Type B pancreatic cell (in vitro differentiated cells): Measurements from ENCODE around the gene AFP. TPM values are rescaled to one million over a fixed set of nuclear protein-coding genes. Genes with fewer than 3 reads are reported as not detected.

Source experiments
- DNase-seq: peaks from one replicate; pipeline ENCODE4 v3.0.0; 2021; ENCODE audit warnings: mixed read lengths; ENCODE audit not compliant: unreplicated experiment; ENCODE audit errors: extremely low spot score
- H3K27ac Mint-ChIP-seq: 2 replicates; pipeline ENCODE4 v1.8.0; 2021; ENCODE audit warnings: mild to moderate bottlenecking, mixed read lengths
- H3K27me3 Mint-ChIP-seq: 2 replicates; pipeline ENCODE4 v1.8.0; 2021; ENCODE audit warnings: mixed read lengths
- H3K36me3 Mint-ChIP-seq: 2 replicates; pipeline ENCODE4 v1.8.0; 2021; ENCODE audit warnings: mixed read lengths
- H3K4me1 Mint-ChIP-seq: one replicate; pipeline ENCODE4 v1.8.0; 2021; ENCODE audit warnings: mixed read lengths; ENCODE audit not compliant: unreplicated experiment
- H3K4me3 Mint-ChIP-seq: 2 replicates; pipeline ENCODE4 v1.8.0; 2021; ENCODE audit warnings: mild to moderate bottlenecking, mixed read lengths
- H3K9me3 Mint-ChIP-seq: 2 replicates; pipeline ENCODE4 v1.8.0; 2021; ENCODE audit warnings: mixed read lengths
- total RNA-seq: library from RNA; stranded (reverse); gene quantifications from 2 replicates; pipeline ENCODE4 v1.2.1, GENCODE V29; 2021; ENCODE audit warnings: low replicate concordance
- TF ChIP-seq, protein P1 (sequence below): fragments of 200-600 bp; sonication (generic); conservative IDR thresholded peaks from 2 replicates; pipeline ENCODE4 v1.5.0; 2021; ENCODE audit warnings: antibody characterized with exemption, mild to moderate bottlenecking

Gene AFP
- total RNA-seq, 1 donor from 2014 or later = 67.6 TPM

DNA sequence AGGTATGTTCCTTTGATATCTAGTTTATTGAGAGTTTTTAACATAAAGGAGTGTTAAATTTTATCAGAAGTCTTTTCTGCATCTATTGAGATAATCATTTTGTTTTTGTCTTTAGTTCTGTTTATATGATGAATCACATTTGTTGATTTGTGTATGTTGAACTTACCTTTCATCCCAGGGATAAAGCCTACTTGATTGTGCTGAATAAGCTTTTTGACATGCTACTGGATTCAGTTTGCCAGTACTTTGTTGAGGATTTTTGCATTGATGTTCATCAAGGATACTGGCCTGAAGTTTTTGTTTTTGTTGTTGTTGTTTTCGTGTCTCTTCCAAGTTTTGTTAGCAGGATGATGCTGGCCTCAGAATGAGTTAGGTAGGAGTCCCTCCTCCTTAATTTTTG is 34.7 kb downstream of the AFP start:
- Mint-ChIP-seq H3K9me3 (peaks cover 4% of the 10 kb centered on the region), H3K27me3 (no peaks in the 10 kb centered on the region), H3K4me3 (no peak overlapping the region), H3K27ac (no peak overlapping the region), H3K36me3 (no peaks in the 10 kb centered on the region), H3K4me1 (no peaks in the 10 kb centered on the region)
- TF ChIP-seq, protein P1, sequence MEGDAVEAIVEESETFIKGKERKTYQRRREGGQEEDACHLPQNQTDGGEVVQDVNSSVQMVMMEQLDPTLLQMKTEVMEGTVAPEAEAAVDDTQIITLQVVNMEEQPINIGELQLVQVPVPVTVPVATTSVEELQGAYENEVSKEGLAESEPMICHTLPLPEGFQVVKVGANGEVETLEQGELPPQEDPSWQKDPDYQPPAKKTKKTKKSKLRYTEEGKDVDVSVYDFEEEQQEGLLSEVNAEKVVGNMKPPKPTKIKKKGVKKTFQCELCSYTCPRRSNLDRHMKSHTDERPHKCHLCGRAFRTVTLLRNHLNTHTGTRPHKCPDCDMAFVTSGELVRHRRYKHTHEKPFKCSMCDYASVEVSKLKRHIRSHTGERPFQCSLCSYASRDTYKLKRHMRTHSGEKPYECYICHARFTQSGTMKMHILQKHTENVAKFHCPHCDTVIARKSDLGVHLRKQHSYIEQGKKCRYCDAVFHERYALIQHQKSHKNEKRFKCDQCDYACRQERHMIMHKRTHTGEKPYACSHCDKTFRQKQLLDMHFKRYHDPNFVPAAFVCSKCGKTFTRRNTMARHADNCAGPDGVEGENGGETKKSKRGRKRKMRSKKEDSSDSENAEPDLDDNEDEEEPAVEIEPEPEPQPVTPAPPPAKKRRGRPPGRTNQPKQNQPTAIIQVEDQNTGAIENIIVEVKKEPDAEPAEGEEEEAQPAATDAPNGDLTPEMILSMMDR = no peak
- no peak for DNase-seq

DNA sequence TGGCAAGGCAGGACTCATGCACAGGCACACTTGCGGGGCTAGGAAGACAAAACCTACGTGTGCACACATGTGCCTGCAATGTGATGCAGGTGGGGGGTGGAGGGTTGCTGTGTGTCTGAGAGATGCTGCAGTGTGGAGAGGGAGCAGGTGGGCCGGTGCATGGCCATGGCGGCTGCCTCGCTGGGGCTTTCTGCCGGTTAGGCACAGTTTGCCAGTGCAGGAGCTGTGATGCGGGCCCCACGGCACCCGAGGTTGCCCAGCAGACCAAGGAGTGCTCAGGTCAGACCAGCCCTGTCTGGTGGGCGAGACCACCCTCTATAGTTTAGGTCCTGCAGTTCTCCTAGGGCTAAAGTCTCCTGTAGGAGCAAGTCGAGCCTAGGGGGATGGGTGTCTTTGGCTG is 41.2 kb downstream of the AFP start:
- Mint-ChIP-seq H3K4me3 (no peak overlapping the region), H3K9me3 (peaks cover 6% of the 10 kb centered on the region), H3K27me3 (no peaks in the 10 kb centered on the region), H3K4me1 (no peaks in the 10 kb centered on the region), H3K27ac (no peak overlapping the region), H3K36me3 (no peaks in the 10 kb centered on the region)
- TF ChIP-seq, protein P1 = no peak
- DNase-seq = no peak

DNA sequence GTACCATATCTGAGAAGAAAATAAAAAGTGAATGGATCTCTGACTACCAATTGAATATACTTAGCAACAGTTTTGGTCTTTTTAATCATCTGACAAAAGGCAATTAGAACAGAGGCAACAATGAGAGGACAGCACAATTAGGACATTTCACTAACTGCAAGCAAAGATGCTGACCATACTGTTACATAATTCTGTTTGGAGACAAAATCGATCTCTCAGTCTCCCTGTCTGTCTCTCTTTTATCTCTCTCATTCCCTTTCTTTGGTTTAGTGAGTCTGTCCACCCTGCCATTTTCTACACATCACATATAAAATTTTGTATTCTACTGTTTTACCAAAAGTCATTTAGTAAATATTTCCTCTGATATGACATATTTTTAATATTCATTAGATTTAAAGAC is 43.3 kb downstream of the AFP start:
- peaks cover 6% of the 10 kb centered on the region for H3K9me3 Mint-ChIP-seq
- H3K27ac Mint-ChIP-seq = no peak overlapping the region
- no peak for DNase-seq
- H3K27me3 Mint-ChIP-seq = no peaks in the 10 kb centered on the region
- TF ChIP-seq, protein P1 = no peak
- no peak overlapping the region for H3K4me3 Mint-ChIP-seq
- H3K36me3 Mint-ChIP-seq = no peaks in the 10 kb centered on the region
- no peaks in the 10 kb centered on the region for H3K4me1 Mint-ChIP-seq

DNA sequence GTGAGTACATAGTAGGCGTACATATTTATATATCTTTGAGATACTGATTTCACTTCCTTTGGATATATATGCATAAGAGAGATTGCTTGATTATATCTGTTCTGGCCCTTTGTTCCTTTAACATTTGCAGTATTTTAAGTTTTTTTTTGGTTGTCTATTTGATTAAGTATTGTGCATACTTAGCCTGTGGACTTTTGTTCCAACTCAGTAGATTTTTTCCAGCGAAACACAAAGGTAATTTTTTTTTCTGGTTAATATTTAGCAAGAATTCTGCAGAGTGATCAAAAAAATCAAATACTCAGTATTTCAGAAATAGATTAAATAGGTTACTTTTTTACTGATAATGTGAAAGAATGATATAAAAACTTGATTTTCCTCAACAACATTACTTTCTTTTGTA is 45.3 kb downstream of the AFP start, which contains the start of gene AFM:
Gene AFM (plus strand): TSS at position 388 of the 400 bp plus-strand sequence. CDS start 31 bp downstream, outside the sequence.
- TF ChIP-seq, protein P1 = no peak
- Mint-ChIP-seq H3K4me1 (no peaks in the 10 kb centered on the region), H3K9me3 (no peaks in the 10 kb centered on the region), H3K36me3 (no peaks in the 10 kb centered on the region), H3K27me3 (peaks cover 3% of the 10 kb centered on the region), H3K27ac (no peak within 1 kb of the TSS), H3K4me3 (no peak within 1 kb of the TSS)
- no peak for DNase-seq

DNA sequence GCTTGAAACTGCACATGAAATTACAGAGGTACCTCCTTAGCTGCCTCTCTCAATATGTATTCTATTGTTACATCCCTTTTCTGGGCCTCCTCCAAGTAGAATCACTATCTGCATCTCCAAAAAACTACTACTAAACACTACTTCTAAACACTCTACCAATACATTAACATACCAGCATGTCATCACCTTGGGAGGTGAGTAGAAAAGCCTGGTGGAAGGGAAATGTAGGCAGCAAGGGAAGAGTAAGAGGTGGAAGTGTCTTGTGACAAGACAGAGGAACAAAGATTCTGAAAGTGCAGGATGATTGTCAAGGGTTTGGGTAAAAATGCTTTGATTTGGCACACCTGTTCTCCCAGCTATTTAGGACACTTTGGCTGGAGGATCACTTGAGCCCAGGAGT is 49.1 kb downstream of the AFP start:
- Mint-ChIP-seq H3K4me3 (no peak overlapping the region), H3K4me1 (no peaks in the 10 kb centered on the region), H3K27ac (no peak overlapping the region), H3K36me3 (no peaks in the 10 kb centered on the region), H3K9me3 (no peaks in the 10 kb centered on the region), H3K27me3 (peaks cover 3% of the 10 kb centered on the region)
- TF ChIP-seq, protein P1 = no peak
- DNase-seq = no peak

DNA sequence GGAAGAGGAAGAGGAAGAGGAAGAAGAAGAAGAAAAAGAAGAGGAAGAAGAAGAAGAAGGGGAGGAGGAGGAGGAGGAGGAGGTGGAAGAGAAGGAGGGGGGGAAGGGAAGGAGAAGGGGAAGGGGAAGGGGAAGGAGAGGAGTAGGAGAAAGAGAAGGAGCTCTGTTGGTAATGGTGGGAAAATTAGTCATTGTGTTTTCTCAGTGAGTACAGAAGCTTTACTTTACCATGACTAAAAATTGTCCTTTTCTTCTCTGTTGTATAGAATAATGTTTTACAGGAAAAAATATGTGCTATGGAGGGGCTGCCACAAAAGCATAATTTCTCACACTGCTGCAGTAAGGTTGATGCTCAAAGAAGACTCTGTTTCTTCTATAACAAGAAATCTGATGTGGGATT is 49.6 kb downstream of the AFP start:
- no peak for DNase-seq
- Mint-ChIP-seq H3K9me3 (no peaks in the 10 kb centered on the region), H3K27ac (no peak overlapping the region), H3K36me3 (no peaks in the 10 kb centered on the region), H3K4me3 (no peak overlapping the region), H3K4me1 (no peaks in the 10 kb centered on the region), H3K27me3 (peaks cover 3% of the 10 kb centered on the region)
- TF ChIP-seq, protein P1 = no peak
